ENCODE results near the gene OLIG1.

Gene OLIG1

GRCh38 chr21:33063907-33064622 is 5.9 kb upstream of the OLIG1 start:
- no peak for DNase-seq

DNA sequence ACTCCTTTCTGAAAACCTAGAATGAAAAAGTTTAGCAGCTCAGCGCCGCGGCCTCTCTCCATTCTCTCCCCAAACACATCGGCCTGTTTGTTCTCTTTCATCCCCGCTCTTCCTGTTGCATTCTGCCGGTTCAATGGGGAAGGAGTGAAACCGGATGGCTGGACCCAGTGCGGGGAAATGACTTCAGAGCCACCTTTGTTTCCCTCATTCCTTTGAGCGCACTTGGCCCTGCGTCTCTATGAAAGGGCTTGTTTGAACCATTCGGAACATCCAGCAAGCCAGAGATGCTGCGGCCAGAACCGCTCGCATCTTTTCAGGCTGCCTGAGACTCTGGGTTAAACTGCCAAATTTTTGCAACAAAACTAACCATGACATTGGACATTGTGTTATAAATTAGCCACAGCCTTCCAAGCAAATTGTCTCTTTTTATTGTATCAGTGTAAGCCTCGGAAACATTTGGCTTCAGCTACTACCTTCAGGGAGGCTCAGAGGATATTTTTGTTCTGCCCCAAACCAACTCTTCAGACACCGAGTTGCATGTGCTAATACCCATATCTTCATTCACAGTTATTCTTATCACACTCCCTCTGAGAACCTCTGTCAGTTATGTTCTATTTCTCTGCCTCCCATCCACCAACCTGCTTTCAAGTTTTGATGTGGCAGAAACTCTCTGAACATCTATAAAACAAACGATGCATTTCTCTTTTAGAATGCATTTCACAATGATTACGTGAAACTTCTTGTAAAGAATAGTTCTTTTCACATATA is 5.1 kb upstream of the OLIG1 start:
- DNase-seq = no peak

GRCh38 chr21:33067043-33067442 is 2.9 kb upstream of the OLIG1 start:
- DNase-seq = no peak

- no peak for DNase-seq
These were observed 2.5 kb upstream of the OLIG1 start for GRCh38 chr21:33067457-33067856.

- DNase-seq = peak in 1 of 3 experiments; percentile 44
These were observed 698 bp upstream of the OLIG1 start for GRCh38 chr21:33069243-33069642.

DNA sequence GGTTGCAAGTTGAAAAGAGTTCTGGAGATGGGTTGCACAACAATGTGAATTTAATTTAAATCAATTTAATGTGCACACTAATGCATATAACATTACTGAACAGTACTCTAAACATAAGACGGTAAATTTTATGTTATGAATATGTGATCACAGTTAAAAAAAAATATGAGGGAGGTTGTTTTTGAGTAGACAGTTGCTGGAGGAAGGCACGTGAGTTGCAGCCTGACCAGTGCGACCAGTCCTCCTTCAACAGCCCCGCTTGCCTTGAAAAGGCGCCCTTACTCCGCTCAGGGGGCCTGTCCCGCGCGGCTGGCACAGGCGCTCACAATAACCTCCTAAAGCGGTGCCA is 322 bp upstream of the OLIG1 start:
- DNase-seq = no peak

DNA sequence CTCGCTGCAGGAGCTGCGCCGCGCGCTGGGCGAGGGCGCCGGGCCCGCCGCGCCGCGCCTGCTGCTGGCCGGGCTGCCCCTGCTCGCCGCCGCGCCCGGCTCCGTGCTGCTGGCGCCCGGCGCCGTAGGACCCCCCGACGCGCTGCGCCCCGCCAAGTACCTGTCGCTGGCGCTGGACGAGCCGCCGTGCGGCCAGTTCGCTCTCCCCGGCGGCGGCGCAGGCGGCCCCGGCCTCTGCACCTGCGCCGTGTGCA is 730 bp downstream of the OLIG1 start:
- peak in 2 of 3 experiments; percentile 84 to 86 for DNase-seq

DNA sequence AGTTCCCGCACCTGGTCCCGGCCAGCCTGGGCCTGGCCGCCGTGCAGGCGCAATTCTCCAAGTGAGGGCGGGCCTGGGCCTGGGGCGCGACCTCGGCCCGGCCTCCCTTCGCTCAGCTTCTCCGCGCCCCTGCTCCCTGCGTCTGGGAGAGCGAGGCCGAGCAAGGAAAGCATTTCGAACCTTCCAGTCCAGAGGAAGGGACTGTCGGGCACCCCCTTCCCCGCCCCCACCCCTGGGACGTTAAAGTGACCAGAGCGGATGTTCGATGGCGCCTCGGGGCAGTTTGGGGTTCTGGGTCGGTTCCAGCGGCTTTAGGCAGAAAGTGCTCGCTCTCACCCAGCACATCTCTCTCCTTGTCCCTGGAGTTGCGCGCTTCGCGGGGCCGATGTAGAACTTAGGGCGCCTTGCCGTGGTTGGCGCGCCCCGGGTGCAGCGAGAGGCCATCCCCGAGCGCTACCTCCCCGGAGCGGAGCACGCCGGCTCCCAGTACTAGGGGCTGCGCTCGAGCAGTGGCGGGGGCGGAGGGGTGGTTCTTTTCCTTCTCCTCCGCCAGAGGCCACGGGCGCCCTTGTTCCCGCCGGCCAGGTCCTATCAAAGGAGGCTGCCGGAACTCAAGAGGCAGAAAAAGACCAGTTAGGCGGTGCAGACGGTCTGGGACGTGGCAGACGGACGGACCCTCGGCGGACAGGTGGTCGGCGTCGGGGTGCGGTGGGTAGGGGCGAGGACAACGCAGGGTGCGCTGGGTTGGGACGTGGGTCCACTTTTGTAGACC is 1.2 kb downstream of the OLIG1 start:
- DNase-seq = no peak

- DNase-seq = no peak
These were observed 1.9 kb downstream of the OLIG1 start for GRCh38 chr21:33071770-33072306.

DNA sequence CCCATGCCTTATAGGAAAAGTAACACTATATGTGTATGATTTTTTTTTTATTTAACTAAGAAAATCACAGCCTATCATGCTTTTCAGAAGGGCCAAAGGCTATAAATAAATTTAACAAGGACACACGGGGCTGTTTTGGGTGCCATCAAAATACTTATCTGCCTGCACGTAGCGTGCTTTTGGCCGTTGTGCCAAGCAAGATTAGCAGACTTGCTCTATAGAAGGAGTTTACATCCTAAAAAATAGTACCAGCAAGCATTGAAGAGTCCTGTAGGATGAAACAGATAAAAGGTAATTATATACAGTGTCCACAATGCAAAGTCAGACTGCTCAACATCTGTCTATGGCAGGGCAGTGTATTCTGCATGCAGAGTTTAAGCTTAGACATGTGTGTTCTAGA is 3.7 kb downstream of the OLIG1 start:
- no peak for DNase-seq

- DNase-seq = no peak
These were observed 5.2 kb downstream of the OLIG1 start for GRCh38 chr21:33075128-33075527.

DNA sequence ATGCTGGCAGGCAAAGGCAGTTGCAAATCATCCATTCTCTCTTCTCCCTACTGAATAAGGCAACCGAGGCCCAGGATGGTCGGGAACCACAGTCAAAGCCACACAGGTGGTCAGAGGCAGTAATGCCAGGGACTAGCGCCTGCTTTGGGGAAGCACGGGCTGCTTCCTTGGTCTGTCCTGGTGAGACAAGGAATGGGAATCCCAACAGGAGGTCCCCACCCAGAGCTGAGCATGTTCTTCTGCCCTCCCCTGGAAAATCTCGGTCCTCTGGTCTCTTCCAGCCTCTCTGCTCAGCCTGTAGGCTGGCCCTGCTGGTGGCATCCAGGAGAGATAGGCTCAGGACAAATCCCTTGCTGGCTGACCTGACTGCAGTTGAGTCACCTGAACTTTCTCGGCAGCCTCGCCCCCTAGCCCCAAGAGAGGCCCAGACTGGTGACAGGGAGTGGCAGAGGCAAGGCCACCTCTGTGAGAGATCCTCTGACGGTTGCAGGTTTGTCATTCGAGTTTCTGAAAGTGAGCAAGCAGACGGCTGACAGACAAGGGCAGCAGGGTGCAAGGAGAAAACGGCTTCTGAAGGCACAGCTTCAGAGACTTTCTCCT is 5.8 kb downstream of the OLIG1 start:
- no peak for DNase-seq

GRCh38 chr21:33076600-33077329 is 6.8 kb downstream of the OLIG1 start:
- DNase-seq = no peak

DNA sequence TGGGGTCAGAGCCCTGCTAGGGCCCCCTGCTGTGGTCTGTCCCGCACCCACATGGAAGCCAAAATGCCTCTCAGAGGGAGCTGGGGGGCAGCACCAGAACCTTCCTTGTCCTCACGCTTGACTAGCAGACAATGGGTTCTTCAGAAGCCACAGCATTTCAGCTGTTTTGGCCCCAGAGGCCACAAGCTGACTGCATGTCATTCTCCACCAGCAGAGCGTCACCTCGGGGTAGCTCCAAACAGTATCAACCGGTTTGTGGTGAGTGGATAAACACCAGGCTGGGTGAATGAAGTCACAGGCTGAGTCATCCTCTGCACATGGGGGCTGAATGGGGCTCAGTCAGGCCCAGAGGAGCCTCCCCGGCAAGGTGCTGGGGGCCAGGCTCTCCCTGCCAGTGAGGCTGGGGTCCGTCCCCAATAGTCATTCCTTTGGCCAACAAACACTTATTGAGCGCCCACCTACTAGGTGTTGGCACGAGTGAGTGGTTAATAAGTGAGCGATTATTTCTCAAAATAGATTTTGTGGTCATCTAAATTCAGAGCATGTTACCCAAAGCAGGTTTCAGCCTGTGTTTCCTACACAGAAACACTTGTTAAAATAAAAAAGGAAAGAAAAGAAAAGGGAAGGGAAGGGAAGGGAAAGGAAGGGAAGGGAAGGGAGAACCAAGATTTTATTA is 9.1 kb downstream of the OLIG1 start:
- DNase-seq = no peak

DNA sequence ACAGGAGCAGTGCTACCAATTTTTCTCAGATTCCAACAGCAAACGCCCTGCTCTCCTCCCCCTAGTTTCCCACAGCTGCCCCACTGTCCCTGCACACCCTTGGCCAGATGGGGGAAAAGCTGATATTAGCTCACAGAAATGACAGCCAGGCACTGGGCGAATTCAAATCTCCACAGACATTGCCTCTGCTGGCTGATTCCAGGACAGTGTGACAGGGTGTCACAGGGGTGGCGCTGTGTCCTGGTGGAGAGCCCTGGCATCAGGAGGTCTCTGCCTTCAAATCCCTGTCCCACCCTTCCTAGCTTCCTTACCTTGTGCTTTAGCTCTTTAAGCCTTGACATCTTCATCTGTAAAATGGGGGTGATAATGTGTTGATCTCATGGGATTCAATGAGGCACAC is 10.4 kb downstream of the OLIG1 start:
- no peak for DNase-seq

GRCh38 chr21:33080776-33081175 is 10.8 kb downstream of the OLIG1 start:
- DNase-seq = no peak

DNA sequence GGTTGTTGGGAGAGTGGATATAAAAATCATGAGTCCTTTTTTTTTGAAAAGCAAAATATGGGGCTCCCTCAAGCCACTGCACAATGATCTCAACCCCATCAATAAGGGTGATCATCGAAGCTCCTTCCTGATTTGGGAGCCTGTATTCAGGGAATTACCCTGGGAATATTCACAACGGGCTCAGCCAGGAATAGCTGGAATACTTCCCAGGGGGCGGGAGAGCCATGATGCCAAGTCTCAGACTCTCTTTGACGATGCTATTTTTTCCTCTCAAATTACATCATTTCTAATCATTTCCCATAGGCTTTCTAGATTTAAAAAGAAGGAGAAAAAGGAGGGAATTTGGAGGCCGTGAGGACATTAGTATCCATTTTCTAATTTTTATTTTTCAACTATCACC is 18.4 kb downstream of the OLIG1 start:
- no peak for DNase-seq

DNA sequence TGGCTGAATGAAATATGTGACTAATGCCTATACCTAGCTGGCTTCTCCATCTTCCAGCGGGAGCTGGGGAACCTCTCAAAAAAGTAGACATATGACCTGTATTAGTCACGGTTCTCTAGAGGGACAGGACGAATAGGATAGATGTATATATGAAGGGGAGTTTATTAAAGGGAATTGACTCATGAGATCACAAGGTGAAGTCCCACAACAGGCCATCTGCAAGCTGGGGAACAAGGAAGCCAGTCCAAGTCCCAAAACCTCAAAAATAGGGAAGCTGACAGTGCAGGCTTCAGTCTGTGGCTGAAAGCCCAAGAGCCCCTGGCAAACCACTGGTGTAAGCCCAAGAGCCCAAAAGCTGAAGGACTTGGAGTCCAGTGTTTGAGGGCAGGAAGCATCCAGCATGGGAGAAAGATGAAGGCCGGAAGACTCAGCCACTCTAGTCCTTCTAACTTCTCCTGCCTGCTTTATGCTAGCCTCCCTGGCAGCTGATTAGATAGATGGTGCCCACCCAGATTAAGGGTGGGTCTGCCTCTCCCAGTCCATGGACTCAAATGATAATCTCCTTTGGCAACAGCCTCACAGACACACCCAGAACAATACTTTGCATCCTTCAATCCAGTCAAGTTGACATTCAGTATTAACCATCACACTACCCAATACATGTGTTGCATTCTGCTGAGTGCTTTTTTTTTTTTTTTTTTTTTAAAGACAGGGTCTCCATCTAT is 19.6 kb downstream of the OLIG1 start:
- no peak for DNase-seq

GRCh38 chr21:33096426-33096825 is 26.5 kb downstream of the OLIG1 start:
- no peak for DNase-seq

GRCh38 chr21:33099131-33099530 is 29.2 kb downstream of the OLIG1 start:
- DNase-seq = no peak

DNA sequence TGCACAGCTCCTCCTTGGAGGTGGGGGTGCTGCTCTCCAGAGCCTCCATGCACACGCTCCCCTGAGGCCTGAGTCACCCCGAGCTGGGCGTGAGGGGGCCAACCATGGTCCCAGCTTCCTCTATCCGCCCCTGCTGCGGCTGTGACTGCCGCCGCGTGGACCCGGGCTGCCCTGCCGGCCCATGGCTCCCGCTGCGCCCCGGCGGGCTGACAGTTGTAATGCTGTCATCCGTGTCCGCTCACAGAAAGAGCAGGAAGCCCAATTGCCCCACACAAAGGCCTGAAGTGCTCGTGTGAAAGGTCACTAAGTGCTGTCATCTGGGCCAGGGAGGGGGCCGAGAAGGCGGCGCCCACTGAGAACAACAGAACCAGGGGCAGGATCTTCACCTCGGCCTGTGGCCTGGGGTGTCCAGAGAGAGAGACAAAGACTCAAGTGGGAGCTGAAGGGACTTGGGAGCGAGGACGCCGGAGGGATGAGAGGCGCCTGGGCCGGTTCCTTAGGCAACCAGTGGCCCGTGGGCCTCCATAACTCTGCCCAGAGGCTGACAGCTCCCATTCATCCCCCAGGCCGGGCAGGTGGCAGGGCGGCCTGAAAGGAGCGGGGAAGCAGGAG is 31.5 kb downstream of the OLIG1 start:
- DNase-seq = no peak
